CD4-positive, alpha-beta T cell treated with Interleukin-4 for 4 hours (primary cell): ENCODE measurements around the gene CRYBB3.
"Not testable (repeated sequence)": the region's sequence is repeated elsewhere in the genome, so short reads cannot be mapped to it uniquely, and the experiment has no call there.

Experiments used
- DNase-seq: peaks from one replicate; pipeline ENCODE4 v3.0.0-alpha.2; 2020

CRYBB3 gene

GRCh38 chr22:25207553-25208157, 8.0 kb downstream of the CRYBB3 start:
- no peak for DNase-seq

DNA sequence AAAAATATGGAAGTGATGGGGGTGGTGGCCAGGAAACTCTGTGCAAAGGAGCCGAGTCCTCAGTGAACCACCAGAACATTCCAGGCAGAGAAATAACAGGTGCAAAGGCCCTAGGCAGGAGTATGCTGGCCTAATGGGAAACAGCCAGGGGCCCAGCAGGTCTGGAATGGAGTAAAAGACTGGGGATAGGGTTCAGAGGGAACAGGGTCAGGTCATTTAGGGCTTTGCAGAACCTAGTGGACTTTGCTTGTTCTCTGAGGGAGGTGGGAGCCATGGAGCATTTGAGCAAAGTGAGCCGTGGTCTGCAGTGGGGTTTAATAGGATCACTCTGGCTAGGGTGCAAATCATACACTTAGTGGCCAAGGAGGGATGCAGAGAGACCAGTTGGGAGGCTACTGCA, 8.7 kb downstream of the CRYBB3 start:
- DNase-seq, result no peak

- DNase-seq, result no peak
These were observed 9.3 kb downstream of the CRYBB3 start for GRCh38 chr22:25208743-25209505.

DNA sequence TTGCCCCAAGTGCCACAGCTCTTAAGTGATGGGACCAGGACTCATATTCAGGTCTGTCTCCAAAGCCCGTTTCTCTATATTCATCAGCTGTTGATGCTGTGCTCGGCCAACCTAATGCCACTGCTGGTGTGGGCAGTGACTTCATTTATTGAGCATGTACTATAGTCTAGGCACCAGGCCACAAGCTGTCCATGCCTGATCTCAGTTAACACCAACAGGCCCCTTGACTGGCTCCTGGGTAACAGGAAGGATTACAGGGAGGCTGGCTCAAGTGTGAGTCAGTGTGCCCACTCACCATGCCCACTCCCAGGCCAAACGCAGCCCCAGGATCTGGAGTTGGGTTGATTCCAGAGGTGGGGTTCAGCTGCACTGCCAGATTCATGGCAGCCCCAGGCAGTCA, 11.1 kb downstream of the CRYBB3 start:
- no peak for DNase-seq

- DNase-seq, result no peak
These were observed 12.7 kb downstream of the CRYBB3 start for GRCh38 chr22:25212337-25212736.

GRCh38 chr22:25213221-25213620, 13.6 kb downstream of the CRYBB3 start:
- DNase-seq, result no peak

GRCh38 chr22:25216230-25216629, 16.6 kb downstream of the CRYBB3 start:
- DNase-seq, result no peak

DNA sequence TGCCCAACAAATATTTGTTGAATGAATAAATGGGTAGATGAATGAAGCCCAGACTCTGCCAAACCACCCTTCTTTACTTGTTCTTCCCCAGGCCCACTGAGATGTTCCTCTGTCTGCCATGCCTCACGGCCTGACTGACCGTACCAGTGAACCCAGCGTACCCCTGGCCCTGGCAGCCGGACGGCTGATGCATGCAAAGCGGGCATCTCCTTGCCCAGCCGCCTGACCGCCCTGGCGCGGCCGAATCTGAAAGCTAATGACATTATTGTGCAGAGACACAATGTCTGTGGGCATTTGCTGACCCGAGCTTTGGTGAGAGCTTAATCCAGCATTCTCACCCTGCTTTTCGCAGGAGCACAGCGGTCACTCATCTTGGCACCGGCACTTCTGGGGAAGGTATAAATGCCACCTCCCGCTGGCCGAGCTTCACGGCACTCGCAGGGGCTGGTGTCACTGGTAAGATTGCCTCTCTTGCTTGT, 19.6 kb downstream of the CRYBB3 start, which contains the start of gene CRYBB2:
Gene CRYBB2, plus strand, starts transcription at position 429 of the 479 bp plus-strand sequence. CDS start 1,791 bp downstream, outside the sequence.
- no peak for DNase-seq

DNA sequence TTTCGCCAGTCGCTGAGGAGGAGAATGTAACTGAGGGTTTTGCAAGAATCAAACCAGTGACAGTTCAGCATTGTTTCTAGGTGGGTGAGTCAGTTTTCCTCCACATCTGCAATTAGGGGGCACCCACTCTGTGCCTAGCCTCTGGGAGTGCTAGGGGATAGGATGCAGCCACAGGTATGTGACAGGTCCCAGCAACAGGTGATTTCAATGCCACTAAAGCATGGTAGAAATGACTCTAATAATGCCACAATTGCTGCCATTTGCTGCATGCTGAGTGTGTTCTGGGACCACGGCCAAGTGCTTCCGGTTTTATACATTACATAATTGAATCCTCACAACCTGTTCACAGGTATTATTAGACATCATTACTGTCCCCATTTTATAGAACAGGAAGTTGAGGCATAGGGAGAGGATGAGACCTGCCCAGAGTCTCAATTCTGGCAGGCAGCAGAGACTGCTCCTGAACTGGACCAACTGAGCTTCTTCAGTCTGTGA, 20.3 kb downstream of the CRYBB3 start:
- no peak for DNase-seq

DNA sequence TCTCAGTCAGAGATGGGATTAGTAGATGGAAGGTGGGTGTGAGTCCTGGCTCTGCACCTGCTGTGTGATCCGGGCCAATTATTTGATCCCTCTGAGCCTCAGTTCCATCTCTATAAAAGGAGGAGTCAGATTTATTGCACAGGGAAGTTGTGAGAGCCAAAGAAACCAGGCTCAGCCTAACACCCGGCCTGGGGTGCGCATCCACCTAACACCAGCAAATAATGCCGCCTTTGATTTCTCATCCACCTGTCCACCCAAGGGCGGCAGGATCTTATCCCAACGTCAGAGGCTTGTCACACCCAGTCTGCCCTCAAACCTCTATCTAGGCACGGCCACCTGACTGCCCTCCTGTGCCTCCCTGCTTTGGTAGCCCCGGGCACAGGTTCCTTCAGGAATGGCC, 22.1 kb downstream of the CRYBB3 start:
- no peak for DNase-seq

DNA sequence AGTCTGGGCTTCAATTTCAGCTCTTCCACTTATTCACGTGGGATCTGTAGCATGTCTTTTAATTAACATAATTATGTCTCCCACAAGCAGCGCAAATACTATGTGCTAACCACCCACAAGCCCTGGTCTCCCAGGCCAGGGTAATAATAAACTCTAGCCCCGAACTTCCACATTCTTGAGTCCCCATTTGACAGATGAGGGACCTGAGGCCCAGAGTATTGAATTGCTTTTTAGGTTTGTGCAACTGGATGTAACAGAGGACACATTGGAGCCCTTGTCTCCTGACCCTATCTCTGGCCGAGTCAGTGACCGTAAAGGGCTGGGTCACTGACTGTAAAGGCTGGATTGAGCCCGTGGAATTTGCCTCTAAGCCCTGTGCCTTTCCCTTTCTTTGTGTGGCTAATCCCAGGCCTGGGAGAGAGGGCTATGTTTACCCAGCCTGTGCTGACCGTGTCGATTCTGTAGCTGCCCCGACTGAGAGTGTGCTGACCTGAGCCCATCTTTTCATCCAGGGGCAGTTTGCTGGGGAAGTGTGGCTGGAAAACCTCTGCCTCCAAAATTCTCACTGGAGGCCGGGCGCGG, 23.7 kb downstream of the CRYBB3 start:
- no peak for DNase-seq

DNA sequence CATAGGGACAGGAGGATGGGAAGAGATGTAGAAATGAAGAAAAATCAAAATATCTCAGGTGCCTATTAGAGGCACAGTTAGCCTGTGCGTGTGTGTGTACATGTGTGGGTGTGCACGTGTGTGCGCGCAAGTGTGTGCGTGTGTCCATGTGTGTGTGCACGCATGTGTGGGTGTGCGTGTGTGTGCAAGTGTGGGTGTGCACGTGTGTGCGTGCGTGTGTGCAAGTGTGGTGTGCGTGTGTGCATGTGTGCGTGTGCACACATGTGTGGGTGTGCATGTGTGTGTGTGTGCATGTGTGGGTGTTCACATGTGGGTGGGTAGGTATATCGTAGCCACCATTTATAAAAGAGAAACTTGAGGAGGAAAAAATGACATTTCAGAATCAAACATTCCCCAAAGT, 29.2 kb downstream of the CRYBB3 start:
- no peak for DNase-seq

DNA sequence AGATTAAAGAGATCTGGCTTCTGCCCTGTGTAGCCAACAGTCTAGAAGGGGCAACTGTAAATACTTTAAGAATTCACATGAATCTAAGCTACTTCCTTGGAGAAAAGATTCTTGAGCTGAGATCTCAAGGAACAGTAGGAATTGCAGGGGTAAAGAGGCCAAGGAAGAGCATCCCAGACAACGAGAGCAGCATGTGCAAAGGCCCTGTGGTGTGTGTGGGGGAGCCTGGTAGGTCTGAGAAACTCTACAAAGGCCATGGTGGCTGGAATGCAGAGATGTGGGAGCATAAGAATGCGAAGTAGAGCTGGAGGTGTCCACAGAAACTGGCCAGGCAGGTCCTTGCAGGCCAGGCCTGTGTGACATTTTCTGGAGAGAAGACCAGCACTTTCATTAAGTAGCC, 31.1 kb downstream of the CRYBB3 start:
- not testable (repeated sequence) for DNase-seq

- no peak for DNase-seq
These were observed 32.6 kb downstream of the CRYBB3 start for GRCh38 chr22:25232301-25232700.

- not testable (repeated sequence) for DNase-seq
These were observed 34.0 kb downstream of the CRYBB3 start for GRCh38 chr22:25233706-25234105.

DNA sequence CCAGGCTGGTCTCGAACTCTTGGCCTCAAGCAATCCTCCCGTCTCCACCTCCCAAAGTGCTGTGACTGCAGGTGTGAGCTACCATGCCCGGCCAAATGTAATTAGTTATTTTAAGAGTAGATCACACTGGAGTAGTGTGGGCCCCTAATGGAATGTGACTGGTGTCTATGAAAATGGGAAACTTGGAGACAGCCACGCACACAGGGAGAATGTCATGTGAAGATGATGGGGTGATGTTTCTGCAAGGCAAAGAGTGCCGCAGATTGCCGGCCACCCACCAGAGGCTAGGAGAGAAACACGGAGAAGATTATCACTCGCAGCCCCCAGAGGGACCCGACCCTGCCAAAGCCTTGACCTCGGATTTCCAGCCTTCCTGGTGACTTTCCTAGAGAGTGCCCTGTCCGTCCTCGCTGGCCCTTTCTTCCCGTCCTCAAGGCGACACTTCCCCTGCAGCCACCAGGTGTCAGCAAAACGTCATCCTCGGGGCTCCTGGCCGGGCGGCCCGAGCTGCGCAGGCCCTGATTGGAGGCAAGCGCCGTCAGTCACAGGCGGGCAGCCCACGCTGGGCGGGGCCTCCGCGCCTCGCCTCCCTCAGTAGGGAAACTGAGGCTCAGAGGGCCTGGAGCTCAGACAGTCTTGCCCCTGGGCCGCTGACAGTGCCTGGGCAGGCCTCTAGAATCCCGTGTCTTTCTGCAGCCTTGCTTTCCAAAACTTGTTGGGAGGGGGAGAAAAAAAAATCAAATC, 36.1 kb downstream of the CRYBB3 start:
- peak; percentile 25 for DNase-seq

- no peak for DNase-seq
These were observed 36.8 kb downstream of the CRYBB3 start for GRCh38 chr22:25236417-25236816.

DNA sequence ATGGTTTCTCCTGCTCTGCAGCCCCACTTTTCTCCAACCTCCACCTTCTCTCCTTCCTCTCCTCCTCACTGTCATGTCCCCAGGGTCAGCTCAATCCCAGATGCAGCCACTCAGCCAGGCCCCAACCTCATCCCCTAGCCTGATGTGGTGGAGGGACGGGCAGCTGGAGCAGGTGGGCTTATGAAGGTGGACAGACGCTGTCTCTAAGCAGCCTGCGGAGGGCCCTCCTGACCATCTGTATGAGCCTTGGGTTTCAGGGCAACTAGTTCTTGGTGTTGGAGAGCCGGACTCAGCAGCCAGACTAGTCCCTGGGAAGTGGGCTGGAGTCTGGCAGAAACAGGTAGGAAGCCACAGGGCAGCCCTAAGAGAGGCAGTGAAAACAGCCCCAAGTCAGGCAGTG, 37.8 kb downstream of the CRYBB3 start:
- no peak for DNase-seq

- not testable (repeated sequence) for DNase-seq
These were observed 38.4 kb downstream of the CRYBB3 start for GRCh38 chr22:25238058-25238457.

- DNase-seq, result not testable (repeated sequence)
These were observed 55.5 kb downstream of the CRYBB3 start for GRCh38 chr22:25255169-25255568.
